ENCODE measurements around the gene AGAP3. TPM values are rescaled to one million over a fixed set of nuclear protein-coding genes. Genes with fewer than 3 reads are reported as not detected.

AGAP3 gene
- polyA plus RNA-seq, 1 of the 3 experiments (the other 2 are of a cell fraction): 126 TPM

- Histone ChIP-seq H3K9me2 (no peaks in the 10 kb centered on the region), H2AFZ (ENCODE audit: low read depth) (no peak overlapping the region), H3K4me3 (ENCODE audit: low read depth in 2 of 2, low read length in 1 of 2) (no peak overlapping the region), H3F3A (replicated peaks; ENCODE audit: insufficient read depth) (peaks cover 15% of the 10 kb centered on the region), H3K9me3 (no peaks in the 10 kb centered on the region), H3K4me1 (ENCODE audit: control insufficient read depth in 1 of 2, insufficient read depth in 2 of 2, low read depth in 1 of 2, low read length in 1 of 2) (peaks cover 7 to 15% of the 10 kb centered on the region in 2 experiments; a peak in 3 of 4 replicates), H3K9ac (no peak overlapping the region), H3K36me3 (replicated peaks in 1 of 2; ENCODE audit: control insufficient read depth in 1 of 2, insufficient read depth in 2 of 2, low read length in 1 of 2) (peaks cover 3 to 11% of the 10 kb centered on the region in 2 experiments), H3K27me3 (ENCODE audit: insufficient read depth) (no peaks in the 10 kb centered on the region), H3K79me2 (ENCODE audit: insufficient read depth) (peaks cover 100% of the 10 kb centered on the region), H4K20me1 (ENCODE audit: insufficient read depth) (peaks cover 98% of the 10 kb centered on the region), H3K27ac (ENCODE audit: low read depth in 2 of 2, low read length in 1 of 2) (no peak overlapping the region), H3K4me2 (no peak overlapping the region)
- TF ChIP-seq GATA2 (CRISPR knock-in tag; IDR thresholded peaks at IDR 0.05) (no peak), SIN3A (IDR thresholded peaks at IDR 0.05; ENCODE audit: borderline replicate concordance, low read depth, low read length) (no peak), NRF1 (IDR thresholded peaks at IDR 0.05; ENCODE audit: low read depth, low read length) (no peak), RCOR1 (IDR thresholded peaks at IDR 0.05; ENCODE audit: low read length) (no peak), NFIC (IDR thresholded peaks at IDR 0.05; ENCODE audit: borderline replicate concordance) (no peak), RXRA (IDR thresholded peaks at IDR 0.05; ENCODE audit: borderline replicate concordance, low read depth) (no peak), TCF12 (IDR thresholded peaks at IDR 0.05) (no peak), SMC3 (IDR thresholded peaks at IDR 0.05; ENCODE audit: low read depth, low read length) (no peak), CTCF (IDR thresholded peaks at IDR 0.05) (no peak), RFX5 (IDR thresholded peaks at IDR 0.05; ENCODE audit: low read length) (no peak), EP300 (IDR thresholded peaks at IDR 0.05; ENCODE audit: borderline replicate concordance in 1 of 2, low read depth in 1 of 2, low read length in 1 of 2) (no peak), FOSL2 (IDR thresholded peaks at IDR 0.05; ENCODE audit: borderline replicate concordance, low read depth) (no peak)
- ChIA-PET POLR2A (no interaction called here), CTCF (interaction anchor here (0.9 to 21.3 kb wide), 4 partner anchors 15 to 76 kb away, joined by 4 to 474 read pairs (median 6); no protein-coding TSS in a partner anchor)
- DNase-seq: no peak
- WGBS (ENCODE audit: low lambda C conversion rate): 92% methylated on average over 6 of the region's 6 CpGs
Measured at GRCh38 chr7:151093748-151094147, 7.5 kb downstream of the AGAP3 start.

- peaks cover 0 to 5% of the 10 kb centered on the region in 2 experiments; a peak in 1 of 4 replicates for H3K4me1 ChIP-seq (ENCODE audit: control insufficient read depth in 1 of 2, insufficient read depth in 2 of 2, low read depth in 1 of 2, low read length in 1 of 2)
- H3K36me3 ChIP-seq (replicated peaks in 1 of 2; ENCODE audit: control insufficient read depth in 1 of 2, insufficient read depth in 2 of 2, low read length in 1 of 2): peaks cover 3 to 8% of the 10 kb centered on the region in 2 experiments
- 90% methylated on average over 5 of the region's 5 CpGs for WGBS (ENCODE audit: low lambda C conversion rate)
- H3K79me2 ChIP-seq (ENCODE audit: insufficient read depth): peaks cover 100% of the 10 kb centered on the region
- no peak overlapping the region for H3K9ac ChIP-seq
- peaks cover 95% of the 10 kb centered on the region for H4K20me1 ChIP-seq (ENCODE audit: insufficient read depth)
- H3K27ac ChIP-seq (ENCODE audit: low read depth in 2 of 2, low read length in 1 of 2): no peak overlapping the region
- H3K9me2 ChIP-seq: no peaks in the 10 kb centered on the region
- CTCF ChIA-PET: interaction anchor here (0.8 to 21.3 kb wide), 6 partner anchors 14 to 77 kb away, joined by 3 to 474 read pairs (median 4); no protein-coding TSS in a partner anchor
- no peaks in the 10 kb centered on the region for H3K27me3 ChIP-seq (ENCODE audit: insufficient read depth)
- POLR2A ChIA-PET: no interaction called here
- no peak overlapping the region for H3K4me2 ChIP-seq
- H2AFZ ChIP-seq (ENCODE audit: low read depth): no peak overlapping the region
- no peak overlapping the region for H3K4me3 ChIP-seq (ENCODE audit: low read depth in 2 of 2, low read length in 1 of 2)
- DNase-seq: no peak
- peaks cover 15% of the 10 kb centered on the region for H3F3A ChIP-seq (replicated peaks; ENCODE audit: insufficient read depth)
- no peaks in the 10 kb centered on the region for H3K9me3 ChIP-seq
- TF ChIP-seq YY1 (IDR thresholded peaks at IDR 0.05; ENCODE audit: low read depth) (no peak), EZH2phosphoT487 (IDR thresholded peaks at IDR 0.05; ENCODE audit: borderline replicate concordance, low read depth) (no peak), TAF1 (IDR thresholded peaks at IDR 0.05; ENCODE audit: borderline replicate concordance, low read depth, low read length) (no peak), ZBTB33 (IDR thresholded peaks at IDR 0.05; ENCODE audit: borderline replicate concordance, low read depth) (no peak), RXRA (IDR thresholded peaks at IDR 0.05; ENCODE audit: borderline replicate concordance, low read depth) (no peak), FOXM1 (IDR thresholded peaks at IDR 0.05; ENCODE audit: low read depth) (no peak), GATA2 (CRISPR knock-in tag; IDR thresholded peaks at IDR 0.05) (no peak), REST (IDR thresholded peaks at IDR 0.05; ENCODE audit: low read depth, low read length) (no peak), NFIC (IDR thresholded peaks at IDR 0.05; ENCODE audit: borderline replicate concordance) (no peak), SMC3 (IDR thresholded peaks at IDR 0.05; ENCODE audit: low read depth, low read length) (no peak), USF1 (IDR thresholded peaks at IDR 0.05; ENCODE audit: borderline replicate concordance, low read depth) (no peak), EP300 (IDR thresholded peaks at IDR 0.05; ENCODE audit: borderline replicate concordance in 1 of 2, low read depth in 1 of 2, low read length in 1 of 2) (no peak)
Measured at GRCh38 chr7:151094675-151095074, 8.4 kb downstream of the AGAP3 start.

Data from SK-N-SH (cell line).